Kidney (tissue), 14 donors: ENCODE measurements around the gene MRTFB. TPM values are rescaled to one million over a fixed set of nuclear protein-coding genes. Genes with fewer than 3 reads are reported as not detected.

Experiments
- DNase-seq, 5 donors: peaks; one replicate each; pipeline ENCODE4 v3.0.0-alpha.2; 2013 to 2020
- FAIRE-seq: peaks from 2 replicates; lab custom pipeline; 2012; peaks lifted over from hg19 to GRCh38; lab: Jason Lieb, UNC
- H3K27ac ChIP-seq, 2 donors: one replicate each; pipeline ENCODE4 v1.7.0; 2013; ENCODE audit warnings: low read depth in 2 of 2, low read length in 2 of 2, inconsistent platforms in 1 of 2
- H3K27me3 ChIP-seq: one replicate; pipeline ENCODE4 v1.7.1; 2013; ENCODE audit warnings: low read length, inconsistent platforms; ENCODE audit not compliant: control insufficient read depth, insufficient read depth
- H3K36me3 ChIP-seq, 3 donors: one replicate each; pipeline versions ENCODE4 v1.7.0 to v1.7.1; 2013; ENCODE audit warnings: low read length in 3 of 3, control low read depth in 1 of 3, inconsistent platforms in 1 of 3; ENCODE audit not compliant: insufficient read depth in 3 of 3, control insufficient read depth in 2 of 3
- H3K4me1 ChIP-seq, 3 donors: one replicate each; pipeline versions ENCODE4 v1.7.0 to v1.7.1; 2013; ENCODE audit warnings: low read length in 3 of 3, inconsistent platforms in 1 of 3, low read depth in 1 of 3; ENCODE audit not compliant: control insufficient read depth in 2 of 3, insufficient read depth in 2 of 3
- H3K4me3 ChIP-seq, 3 donors: one replicate each; pipeline versions ENCODE4 v1.7.0 to v1.8.1; 2013; ENCODE audit warnings: low read length in 3 of 3, control low read depth in 1 of 3, inconsistent platforms in 1 of 3
- H3K9ac ChIP-seq, 3 donors: one replicate each; pipeline versions ENCODE4 v1.7.0 to v1.7.1; 2013; ENCODE audit warnings: low read length in 3 of 3, control low read depth in 1 of 3, inconsistent platforms in 1 of 3
- H3K9me3 ChIP-seq, 3 donors: one replicate each; pipeline versions ENCODE4 v1.7.0 to v1.7.1; 2013; ENCODE audit warnings: low read length in 3 of 3, control low read depth in 1 of 3, inconsistent platforms in 1 of 3; ENCODE audit not compliant: control insufficient read depth in 2 of 3, insufficient read depth in 1 of 3
- intact Hi-C: fragments of 100-400 bp; cut with DNase I; formaldehyde crosslinking; loops from one replicate; pipeline ENCODE4 v1.11.1; 2022
- polyA plus RNA-seq: library from polyadenylated mRNA; stranded (reverse); fragments of 350-450 nt; fragmentation: Illumina TruSeq; extraction: RNeasy Lipid Tissue Mini Kit (QIAGEN cat#74804); gene quantifications from one replicate; pipeline ENCODE4 v1.2.3, GENCODE V29; 2014; ENCODE audit warnings: low read depth, low replicate concordance; ENCODE audit not compliant: insufficient read depth
- total RNA-seq: library from RNA; stranded (reverse); fragmentation: NEBNext Ultra II Directional; extraction: Animal tissue kit (Norgen Biotek cat#: 25700); gene quantifications from one replicate; pipeline ENCODE4 v1.2.1, GENCODE V29; 2021
- TF ChIP-seq, protein P1 (sequence below): IDR thresholded peaks from 3 replicates; pipeline ENCODE4 v1.5.1; 2012; ENCODE audit warnings: mild to moderate bottlenecking, moderate library complexity, borderline replicate concordance; ENCODE audit not compliant: insufficient read depth; ENCODE audit errors: extremely low read depth
- donor health status: control.
- donor health status: control.
- donor health status: control.
- donor health status: control.
- donor health status: control.
- donor health status: DM: yes; HTN: yes; CAD: no.
- donor health status: Normal renal cell carcinoma (clear cell type).

MRTFB gene
- total and polyA plus RNA-seq, 2 donors from 2014 or later: 5.1 to 51.0 TPM

DNA sequence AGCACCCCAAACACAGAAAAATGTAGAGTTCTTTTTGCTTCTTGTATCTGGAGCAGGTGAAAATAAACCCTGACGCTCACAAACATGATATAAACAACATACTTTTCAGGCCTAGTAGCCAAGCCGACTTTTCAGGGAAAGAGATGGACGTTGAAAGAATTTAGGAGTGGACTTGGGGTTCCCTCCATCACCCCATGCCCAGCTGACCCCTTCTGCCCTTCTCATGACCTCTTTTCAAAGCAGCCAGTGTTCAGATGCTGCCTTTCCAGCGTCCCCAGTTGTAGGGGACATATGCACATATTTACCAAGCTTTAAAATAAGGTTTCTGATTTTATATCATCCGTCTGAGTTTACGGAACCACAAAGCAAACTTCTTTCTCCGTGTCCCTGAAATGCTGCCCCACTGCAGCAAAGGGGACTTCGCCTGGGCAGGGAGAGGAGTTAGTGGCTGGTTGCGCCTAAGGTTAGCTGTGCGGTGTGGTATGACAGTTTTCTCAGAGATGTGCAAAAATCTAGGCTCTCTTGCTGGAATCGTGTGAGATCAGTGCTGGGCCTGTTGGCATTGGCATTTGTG, 235.5 kb downstream of the MRTFB start:
- H3K27ac ChIP-seq: no peak overlapping the region
- TF ChIP-seq, protein P1, sequence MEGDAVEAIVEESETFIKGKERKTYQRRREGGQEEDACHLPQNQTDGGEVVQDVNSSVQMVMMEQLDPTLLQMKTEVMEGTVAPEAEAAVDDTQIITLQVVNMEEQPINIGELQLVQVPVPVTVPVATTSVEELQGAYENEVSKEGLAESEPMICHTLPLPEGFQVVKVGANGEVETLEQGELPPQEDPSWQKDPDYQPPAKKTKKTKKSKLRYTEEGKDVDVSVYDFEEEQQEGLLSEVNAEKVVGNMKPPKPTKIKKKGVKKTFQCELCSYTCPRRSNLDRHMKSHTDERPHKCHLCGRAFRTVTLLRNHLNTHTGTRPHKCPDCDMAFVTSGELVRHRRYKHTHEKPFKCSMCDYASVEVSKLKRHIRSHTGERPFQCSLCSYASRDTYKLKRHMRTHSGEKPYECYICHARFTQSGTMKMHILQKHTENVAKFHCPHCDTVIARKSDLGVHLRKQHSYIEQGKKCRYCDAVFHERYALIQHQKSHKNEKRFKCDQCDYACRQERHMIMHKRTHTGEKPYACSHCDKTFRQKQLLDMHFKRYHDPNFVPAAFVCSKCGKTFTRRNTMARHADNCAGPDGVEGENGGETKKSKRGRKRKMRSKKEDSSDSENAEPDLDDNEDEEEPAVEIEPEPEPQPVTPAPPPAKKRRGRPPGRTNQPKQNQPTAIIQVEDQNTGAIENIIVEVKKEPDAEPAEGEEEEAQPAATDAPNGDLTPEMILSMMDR: no peak
- H3K36me3 ChIP-seq: no peaks in the 10 kb centered on the region
- no peak overlapping the region for H3K4me3 ChIP-seq
- H3K4me1 ChIP-seq: no peaks in the 10 kb centered on the region
- no peak for FAIRE-seq
- no peak for DNase-seq
- no peaks in the 10 kb centered on the region for H3K9me3 ChIP-seq
- intact Hi-C loops: loop anchor here (10.0 kb wide), 1 partner anchor 218 kb away; no protein-coding TSS in a partner anchor
- no peaks in the 10 kb centered on the region for H3K27me3 ChIP-seq
- no peak overlapping the region for H3K9ac ChIP-seq

DNA sequence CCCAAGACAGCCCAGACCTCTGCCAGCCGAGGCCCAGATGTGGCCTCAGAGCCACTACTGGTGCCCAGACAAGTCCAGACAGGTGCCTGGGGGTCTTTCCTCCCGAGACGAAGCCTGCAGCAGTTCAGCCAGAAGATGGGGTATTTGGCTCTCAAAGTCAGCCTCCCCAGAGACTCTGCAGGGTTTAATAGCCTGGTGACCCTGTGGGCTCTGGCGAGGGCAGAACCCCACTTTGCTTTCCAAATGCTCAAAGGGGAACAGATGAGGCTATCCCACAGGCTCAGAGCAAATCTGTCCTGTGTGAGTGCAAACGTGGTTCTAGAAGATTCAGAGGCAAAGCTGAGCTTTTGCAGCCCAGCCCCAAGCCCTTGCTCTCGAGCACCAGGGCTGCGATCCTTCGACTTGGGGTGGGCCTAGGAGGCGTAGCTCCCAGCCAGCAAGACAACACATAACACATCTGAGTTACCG, 236.0 kb downstream of the MRTFB start:
- Histone ChIP-seq H3K27me3 (no peaks in the 10 kb centered on the region), H3K36me3 (no peaks in the 10 kb centered on the region), H3K27ac (no peak overlapping the region), H3K4me1 (no peaks in the 10 kb centered on the region), H3K9ac (no peak overlapping the region), H3K9me3 (no peaks in the 10 kb centered on the region), H3K4me3 (no peak overlapping the region)
- intact Hi-C loops: loop anchor here (10.0 kb wide), 1 partner anchor 218 kb away; no protein-coding TSS in a partner anchor
- no peak for FAIRE-seq
- DNase-seq: no peak
- TF ChIP-seq, protein P1: no peak

DNA sequence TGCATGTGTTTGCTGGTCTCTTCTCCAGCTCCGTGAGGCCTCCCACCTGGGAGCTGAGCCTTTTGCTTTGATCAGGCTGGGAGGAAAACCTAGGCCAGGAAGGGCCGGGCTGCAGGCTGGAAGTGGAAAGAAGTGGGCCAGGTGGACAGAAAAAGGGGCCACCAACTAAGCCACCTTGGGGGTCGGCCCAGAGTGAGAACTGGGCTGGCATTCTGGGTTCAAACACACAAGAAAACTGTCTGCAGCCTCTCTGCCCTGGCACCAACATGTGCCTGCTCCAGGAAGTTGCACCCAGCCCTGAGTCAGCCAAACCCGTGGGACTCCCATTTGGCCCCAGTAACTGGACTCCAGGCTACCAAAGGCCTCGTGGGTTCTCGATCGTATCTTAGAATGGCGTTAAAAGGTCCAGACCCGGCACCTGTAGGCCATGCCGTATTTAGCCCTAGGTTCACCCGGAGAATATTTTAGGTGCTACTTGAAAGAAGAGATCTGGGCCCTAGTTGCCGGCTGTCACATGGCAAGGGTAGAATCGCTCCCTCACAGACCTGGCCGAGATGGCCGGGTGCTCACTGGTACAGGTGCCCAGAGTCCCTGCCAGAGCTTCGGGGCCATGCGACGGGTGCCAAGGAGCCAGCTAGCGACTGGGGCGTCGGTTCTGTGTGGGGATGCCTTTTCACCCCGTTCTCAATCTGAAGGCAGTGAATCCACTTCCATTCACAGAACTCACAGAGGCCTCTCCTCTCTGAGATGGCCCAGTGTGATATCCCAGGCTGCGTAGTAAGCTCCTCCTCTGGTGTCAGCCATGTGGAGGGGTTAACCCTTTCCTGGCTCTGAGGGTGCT, 236.6 kb downstream of the MRTFB start:
- Histone ChIP-seq H3K4me3 (no peak overlapping the region), H3K4me1 (no peaks in the 10 kb centered on the region), H3K27me3 (no peaks in the 10 kb centered on the region), H3K27ac (no peak overlapping the region), H3K36me3 (no peaks in the 10 kb centered on the region), H3K9ac (no peak overlapping the region), H3K9me3 (no peaks in the 10 kb centered on the region)
- FAIRE-seq (no peak), DNase-seq (no peak)
- TF ChIP-seq, protein P1: no peak
- intact Hi-C loops: loop anchor here (10.0 kb wide), 1 partner anchor 217 kb away; no protein-coding TSS in a partner anchor
